Activated T-helper 1 cell treated with Interleukin-2 at 50 U/mL for 16 hours (primary cell): Measurements from ENCODE around the gene C9orf153.
"Not testable (repeated sequence)": the region's sequence is repeated elsewhere in the genome, so short reads cannot be mapped to it uniquely, and the experiment has no call there.

Source experiments
- DNase-seq: peaks from one replicate; pipeline ENCODE4 v3.0.0-alpha.2; 2020; ENCODE audit warnings: low read depth

Gene C9orf153

DNA sequence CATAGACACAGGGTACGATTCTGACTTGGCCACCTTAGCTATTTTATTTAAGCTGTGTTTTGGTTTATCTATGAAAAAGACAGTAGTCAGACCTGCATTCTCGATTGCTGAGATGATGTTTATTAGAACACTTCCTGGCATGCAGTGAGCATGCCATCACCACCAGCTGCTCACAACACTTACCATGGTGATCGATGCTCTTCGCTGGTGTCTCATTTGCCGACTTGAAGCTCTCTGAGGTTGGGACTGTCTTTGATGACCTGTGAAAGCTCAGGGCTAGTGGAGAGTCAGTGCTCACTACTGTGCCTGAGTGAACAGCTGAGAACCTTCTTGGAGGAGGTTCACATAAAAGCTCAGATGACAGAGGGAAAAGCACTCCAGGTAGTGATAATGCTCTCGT, 4.4 kb upstream of the C9orf153 start:
- no peak for DNase-seq

DNA sequence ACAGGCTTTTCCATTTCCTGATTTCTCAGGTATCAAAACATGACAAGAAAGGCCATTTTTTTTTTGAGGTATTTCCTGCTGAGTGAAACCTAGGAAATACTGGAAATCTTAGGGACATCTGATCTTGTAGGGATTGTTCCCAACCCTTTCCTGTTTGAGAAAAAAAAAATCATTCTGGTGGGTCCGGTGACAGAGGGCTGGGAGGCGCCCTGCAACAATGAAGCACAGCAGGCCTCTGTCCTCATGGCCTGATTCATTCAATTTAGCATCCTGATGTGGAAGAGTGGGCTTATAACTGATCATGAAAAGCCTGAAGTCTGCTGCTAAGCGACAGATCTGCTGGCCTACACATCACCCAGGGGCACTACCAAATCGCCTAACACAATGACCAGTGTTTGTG, 3.0 kb upstream of the C9orf153 start:
- DNase-seq, result no peak

DNA sequence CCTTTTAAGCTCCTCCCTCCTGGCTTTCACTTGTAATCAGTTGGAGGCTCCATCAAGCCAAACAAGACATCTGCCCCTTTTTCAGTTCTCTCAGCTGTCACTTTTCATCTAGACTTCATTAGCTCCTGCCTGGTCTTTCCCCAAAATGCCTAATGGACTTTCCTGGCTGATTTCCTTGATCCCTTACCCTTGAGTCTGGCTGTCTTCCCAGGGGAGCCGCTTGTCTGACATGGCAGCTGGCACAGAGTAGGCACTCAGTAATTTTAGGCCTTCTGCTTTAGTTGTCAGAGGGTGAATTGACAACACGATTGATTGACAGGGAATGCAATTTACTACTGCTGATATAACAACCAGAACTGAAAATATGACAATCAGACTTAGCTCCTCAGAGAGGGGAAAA, 2.1 kb downstream of the C9orf153 start:
- DNase-seq, result no peak

DNA sequence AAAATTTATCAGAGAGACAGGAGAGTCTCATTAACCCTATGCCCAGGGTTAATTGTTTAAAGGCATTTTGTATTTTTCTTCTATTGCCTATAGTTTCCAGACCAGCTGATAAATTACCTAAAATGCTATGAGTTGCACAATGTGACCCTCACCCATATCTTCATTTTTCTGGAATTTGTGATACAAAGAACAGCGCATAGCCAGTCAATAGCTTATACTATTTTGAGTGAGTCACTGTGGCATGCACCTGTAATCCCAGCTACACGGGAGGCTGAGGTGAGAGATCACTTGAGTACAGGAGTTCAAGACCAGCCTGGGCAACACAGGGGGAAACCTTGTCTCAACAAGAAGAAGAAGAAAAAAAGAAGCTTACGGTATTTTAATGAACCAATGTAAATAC, 2.8 kb downstream of the C9orf153 start:
- no peak for DNase-seq

DNA sequence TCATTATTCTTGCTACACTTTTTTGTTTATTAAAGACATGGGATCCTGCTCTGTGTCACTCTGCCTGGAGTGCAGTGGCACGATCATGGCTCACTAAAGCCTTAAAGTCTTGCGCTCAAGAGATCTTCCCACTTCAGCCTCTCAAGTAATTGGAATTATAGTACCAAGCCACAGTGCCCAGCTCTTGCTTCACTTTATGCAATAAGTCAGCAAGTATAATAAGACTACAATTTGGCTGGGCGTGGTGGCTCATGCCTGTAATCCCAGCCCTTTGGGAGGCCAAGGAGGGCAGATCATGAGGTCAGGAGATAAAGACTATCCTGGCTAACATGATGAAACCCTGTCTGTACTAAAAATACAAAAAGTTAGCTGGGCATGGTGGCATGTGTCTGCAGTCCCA, 5.9 kb downstream of the C9orf153 start:
- DNase-seq, result no peak

DNA sequence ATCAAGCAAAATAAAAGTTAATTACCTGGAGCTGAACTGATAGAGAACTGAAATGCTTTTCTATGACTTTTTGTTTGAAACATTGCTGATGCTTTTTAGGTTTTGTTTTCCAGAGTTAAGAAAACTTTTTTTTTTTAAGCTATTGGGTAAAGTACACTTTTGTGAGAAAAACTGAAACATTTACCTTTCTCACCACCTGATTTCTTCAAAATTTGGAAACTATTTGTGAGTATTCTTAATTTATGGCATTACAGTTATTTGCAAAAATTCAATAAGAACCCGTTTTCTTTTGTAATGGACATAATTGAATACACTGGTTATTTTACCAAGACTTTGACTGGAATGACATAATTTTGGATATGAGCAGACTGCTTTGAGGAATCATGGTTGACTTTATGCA, 6.6 kb downstream of the C9orf153 start:
- DNase-seq, result no peak

DNA sequence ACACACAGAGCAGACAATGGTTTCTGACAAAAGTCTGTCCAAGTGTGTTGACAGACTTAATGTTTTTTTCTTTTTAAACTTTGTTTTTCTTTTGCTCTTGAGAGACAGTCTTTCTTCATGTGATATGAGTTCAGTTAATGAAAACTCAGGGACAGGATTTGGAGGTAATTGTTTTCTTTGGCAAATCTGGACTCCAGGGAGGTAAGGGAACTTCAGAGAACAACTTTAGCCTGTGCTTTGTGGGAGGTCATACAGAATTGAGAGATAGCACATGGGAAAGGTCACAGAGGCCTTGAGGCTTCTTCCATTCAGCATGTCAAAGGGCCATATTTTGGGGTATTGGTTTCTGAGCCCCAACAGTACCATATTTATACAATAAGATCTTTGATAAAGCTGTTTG, 9.3 kb downstream of the C9orf153 start:
- DNase-seq, result no peak

DNA sequence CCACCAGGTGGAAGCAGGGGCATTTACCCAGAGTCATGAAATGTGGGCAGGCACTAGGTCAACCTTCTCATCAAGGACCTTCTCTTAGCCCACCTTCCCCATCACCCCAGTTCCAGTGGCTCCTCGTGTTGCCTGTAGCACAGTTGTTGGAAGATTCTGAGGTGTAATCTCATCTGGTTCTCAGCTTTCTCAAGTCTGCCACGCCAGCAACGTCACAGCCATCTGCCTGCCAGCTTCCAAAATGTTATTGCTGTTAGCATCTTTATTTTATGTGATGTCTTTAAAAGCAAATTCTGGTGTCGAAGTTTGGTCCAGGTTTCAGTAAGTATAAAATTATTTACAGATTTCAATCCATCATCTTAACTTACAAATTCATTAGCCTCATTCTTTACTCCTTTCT, 10.7 kb downstream of the C9orf153 start:
- DNase-seq, result no peak

DNA sequence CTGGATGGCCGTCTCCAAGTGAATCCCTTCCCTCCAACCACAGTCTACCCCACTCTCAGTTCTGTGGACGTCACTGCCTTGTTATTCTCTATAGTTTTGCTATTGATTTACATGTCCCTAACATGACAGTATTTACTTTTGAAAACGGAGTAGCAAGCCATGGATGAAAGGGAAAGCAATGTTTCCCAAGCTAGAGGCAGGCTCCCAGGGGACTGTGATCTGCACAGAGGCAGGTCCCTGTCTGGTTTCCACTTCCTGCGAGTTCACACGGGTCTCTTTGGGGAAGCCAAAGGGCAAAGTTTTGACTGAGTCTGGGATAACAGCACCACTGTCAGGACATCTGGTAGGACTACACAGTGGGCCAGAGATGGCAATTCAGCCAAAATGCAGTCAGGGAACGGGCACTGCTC, 12.7 kb downstream of the C9orf153 start:
- no peak for DNase-seq

DNA sequence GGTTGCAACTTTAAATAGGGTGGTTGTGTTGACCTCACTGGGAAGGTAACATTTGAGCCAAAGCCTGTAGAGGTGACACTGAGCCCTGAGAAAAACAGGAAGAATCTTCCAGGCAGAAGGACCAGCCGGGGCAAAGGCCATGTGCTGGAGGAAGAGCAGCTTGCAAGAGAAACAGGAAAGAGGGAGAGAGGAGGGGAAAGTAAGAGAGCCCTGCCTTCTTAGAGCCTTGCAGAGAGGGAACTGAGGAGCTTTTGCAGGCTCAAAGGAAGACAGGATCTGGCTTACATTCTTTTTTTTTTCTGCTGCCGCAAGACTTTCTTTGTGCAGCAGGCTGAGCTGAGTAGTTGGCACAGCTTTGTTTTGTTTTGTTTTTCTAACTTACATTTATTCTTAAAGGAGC, 17.4 kb downstream of the C9orf153 start:
- no peak for DNase-seq

DNA sequence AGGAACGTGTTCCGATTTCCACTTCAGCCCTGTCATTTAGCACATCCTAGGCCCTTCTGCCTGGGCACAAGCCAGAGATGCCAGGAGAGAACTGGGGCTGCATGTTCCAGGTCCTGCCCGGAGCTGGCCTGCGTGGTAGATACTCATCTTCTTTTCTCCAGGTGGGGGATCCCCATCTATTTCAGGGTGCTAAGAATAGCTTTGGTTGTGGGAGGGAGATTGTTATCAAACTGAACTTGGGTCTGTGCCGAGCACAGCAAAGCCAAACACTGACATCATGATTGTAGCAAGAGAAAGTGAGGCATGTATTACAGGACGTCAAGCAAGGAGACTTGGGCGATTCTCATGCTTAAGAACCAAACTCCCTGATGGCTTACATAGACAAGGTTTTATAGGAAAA, 18.2 kb downstream of the C9orf153 start:
- DNase-seq, result no peak

DNA sequence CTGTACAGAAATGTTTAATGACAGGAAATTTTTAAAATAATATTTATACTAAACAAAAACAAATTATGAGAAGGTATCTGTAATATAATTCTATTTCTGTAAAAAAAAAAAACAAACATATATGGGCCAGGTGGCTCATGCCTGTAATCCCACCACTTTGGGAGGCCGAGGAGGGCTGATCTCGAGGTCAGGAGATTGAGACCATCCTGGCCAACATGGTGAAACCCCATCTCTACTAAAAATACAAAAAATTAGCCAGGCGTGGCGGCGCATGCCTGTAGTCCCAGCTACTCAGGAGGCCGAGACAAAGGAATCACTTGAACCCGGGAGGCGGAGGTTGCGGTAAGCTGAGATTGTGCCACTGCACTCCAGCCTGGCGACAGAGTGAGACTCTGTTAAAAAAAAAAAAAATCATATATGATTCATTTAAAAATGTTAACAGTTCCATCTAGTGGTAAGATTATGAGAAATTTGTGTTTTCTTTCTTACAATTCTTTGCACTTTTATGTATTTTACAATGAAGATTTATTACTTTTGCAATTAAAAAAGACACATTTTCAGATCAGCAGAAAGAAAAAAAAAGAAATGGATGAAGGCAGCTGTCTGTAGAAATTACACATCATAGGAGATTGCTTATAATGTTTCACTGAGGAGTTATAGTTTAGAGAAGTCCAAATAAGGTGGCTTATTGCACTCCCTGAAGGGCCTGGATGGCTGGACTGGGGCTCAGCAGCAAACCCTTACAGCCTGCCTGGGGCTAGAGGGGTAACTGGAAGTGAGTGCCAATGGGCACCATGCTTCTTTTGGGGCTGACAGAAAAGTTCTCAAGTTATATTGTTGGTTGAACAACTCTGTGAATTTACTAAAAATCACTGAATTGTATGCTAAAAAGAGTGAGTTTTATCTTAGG, 20.3 kb downstream of the C9orf153 start:
- no peak for DNase-seq

DNA sequence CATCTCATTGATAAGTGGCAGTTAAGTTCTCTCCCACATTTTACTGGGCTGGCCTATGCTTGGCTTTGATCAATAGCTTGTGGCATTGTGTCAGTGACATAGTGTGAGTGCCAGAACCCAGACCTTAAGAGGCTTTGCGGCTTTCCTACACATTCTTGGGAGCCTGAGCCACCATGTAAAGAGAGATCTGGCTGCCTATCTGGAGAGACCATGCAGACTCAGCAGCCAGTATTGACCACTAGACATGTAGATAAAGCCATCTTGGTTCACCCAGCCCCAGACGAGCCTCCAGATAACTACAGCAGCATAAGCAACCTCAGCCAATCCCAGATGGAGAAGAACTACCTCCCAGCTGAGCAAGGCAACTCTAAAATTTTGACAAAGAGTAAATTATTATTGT, 28.6 kb downstream of the C9orf153 start:
- DNase-seq, result no peak

DNA sequence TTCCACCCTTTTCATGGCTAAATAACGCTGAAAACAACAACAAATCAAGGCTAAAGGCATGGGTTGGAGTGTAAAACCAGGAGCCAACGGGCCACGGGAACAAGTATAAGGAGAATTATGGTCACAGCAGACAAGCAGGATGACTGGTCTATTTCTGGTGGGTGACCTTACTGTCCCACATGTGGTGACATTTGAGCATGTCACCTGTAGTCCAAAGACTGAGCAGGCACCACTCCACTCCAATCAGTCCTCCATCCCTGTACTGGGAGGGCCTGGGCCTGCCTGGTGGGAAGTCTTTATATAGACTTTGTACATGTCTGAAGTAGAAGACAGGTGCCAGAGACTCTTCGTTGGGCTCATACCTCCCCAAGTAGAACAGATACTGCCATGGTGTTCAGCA, 36.8 kb downstream of the C9orf153 start:
- no peak for DNase-seq

DNA sequence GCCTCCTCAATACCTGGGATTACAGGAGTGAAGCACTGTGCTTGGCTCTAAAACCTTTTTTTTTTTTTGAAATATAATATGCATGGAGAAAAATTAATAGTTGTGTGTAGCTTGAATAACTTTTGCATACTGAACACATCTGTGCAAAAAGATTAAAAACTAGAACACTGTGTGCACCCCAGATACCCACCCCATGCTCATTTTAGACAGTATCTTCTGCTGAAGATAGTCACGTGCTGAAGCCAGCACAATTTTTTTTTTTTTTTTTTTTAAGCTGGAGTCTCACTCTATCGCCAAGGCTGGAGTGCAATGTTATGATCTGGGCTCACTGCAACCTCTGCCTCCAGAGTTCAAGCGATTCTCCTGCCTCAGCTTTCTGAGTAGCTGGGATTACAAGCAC, 39.9 kb downstream of the C9orf153 start:
- no peak for DNase-seq

DNA sequence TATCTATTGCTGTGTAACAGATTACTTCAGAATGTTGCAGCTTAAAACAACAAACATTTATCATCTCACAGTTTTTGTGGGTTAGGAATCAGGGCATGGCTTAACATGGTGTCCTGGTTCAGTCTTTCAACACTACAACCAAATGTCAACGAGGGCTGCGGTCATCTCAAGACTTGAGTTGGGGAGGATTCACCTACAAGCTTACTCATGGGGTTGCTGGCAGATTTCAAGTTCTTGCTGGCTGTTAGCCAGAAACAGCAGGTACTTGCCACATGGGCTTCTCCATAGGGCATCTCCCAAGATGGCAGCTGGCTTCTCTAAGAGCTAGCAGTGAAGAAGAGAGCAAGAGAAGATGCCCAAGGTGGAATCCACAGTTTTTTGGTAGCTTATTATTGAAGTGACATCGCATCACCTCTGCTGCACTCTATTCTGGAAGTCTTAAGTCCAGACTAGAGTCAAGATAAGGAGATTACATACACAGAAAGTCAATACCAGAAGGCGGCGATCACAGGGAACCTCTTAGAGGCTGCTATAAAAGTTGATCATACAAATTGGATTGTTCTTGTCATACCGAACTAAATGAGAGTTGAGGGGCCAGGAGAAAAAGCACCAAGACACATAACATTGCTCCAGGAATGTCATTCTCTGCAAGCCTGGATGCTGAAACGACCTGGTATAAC, 42.2 kb downstream of the C9orf153 start:
- DNase-seq, result no peak

DNA sequence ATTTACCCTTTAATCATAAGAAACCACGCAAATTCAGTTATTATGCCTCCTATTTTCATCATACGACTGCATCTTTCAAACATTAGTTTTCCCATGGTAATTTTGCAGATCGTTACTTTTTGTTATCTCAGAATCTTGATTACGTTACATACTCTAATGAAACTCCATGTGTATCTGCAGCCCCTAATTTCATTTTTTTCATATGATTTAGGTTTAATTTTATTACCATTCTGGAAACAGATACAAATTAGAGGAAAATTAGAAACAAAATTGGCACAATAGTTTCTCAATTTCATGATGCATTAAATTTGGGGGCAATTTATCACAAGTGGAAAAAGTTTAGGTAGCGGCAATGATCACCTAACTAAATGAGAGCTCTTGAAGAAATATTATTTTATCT, 52.3 kb downstream of the C9orf153 start:
- no peak for DNase-seq

DNA sequence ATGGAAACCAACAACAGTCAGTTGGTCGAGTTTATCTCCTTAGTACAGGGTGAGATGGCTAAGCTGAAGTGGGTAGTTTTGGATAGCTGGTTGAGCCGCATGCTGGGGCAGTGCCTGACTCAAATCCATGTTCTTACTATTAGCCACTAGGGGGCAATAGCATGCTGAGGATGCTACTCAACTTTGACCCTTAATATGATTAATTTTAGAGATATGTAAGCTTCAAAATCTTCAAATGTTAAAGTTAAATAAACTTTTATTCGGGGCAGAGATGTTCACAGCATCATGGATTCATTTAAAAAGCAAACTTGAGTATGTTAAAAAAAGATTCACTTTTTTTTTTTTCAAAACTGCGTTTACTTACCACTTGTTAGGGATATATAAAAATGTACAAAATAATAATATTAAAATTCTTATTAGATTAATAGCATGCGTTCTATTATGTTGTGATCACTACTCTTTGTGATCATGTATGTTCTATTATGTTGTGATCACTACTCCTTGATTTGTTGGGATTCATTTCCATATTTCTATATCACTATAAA, 57.0 kb downstream of the C9orf153 start:
- no peak for DNase-seq

DNA sequence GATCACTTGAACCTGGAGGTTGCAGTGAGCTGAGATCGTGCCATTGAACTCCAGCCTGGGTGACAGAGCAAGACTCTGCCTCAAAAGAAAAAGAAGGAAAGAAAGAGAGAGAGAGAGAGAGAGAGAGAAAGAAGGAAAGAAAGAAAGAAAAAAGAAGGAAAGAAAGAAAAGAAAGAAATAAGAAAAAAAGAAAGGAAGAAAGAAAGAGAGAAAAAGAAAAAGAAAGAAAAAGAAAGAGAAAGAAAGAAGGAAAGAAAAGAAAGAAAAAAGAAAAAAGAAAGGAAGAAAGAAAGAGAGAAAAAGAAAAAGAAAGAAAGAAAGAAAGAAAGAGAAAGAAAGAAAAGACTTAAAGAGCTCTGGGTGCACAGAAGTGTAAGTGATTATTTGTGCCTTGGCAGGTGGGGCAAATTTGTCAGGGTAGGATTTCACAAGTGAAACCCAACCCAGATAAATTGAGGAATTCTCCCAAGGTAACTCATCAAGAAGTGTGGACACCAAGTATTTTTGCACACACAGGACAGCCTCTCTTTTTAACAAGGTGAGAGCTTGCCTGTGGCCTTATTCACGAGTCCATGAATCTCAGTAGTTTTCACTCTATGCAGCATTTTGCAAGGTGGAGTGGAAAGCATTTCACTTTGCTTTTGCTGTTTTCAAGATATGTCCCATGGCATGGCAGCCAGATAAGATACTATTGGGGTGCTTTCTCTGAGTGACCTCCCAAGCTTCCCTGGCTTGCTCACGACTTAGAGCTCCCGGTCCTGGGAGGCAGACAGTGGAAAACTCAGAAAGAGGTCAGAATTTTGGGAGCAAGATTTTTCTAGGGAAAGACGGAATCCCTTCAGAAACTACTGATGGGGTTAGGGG, 57.8 kb downstream of the C9orf153 start:
- no peak for DNase-seq

DNA sequence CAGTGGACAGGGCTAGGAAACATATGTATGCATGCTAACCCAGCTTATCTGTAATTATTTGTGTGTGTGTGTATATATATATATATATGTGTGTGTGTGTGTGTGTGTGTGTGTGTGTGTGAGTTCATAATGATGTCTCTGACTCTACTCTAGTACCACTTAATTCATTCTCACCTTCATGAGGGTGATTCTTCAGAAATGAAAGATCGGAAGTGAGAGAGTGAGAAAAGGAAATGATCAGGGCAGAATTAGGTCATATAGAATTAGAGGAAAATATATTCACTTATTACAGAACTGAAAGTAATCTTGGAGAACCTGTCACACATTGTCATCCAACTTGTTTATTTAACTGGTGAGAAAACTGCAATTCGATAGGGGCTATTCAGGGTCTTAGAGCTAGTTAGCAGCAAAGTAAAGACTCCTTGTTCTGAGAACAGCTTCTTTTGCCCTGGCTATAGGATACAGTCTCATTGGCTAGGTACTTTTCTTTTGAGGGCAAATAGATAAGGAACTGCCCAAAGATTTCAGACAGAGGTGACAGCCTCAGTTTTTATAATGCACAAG, 58.8 kb downstream of the C9orf153 start:
- DNase-seq, result no peak

DNA sequence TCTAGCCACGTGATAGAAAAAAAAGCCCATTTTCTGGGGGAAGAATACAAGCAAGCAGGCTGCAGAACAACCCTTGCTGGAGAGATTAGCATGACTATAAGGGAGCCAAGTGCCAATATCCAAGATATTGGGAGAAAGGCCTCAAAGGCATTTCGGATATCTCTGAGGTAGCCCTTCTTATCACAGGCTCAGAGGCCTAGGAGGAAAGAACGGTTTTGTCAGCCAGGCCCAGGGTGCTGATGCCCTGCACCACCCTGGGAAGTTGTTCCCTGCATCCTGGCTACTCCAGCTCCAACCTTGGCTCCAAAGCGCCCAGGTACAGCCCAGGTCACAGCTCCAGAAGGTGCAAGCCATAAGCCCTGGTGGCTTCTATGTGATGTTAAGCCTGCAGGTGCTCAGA, 66.4 kb downstream of the C9orf153 start:
- DNase-seq, result no peak

DNA sequence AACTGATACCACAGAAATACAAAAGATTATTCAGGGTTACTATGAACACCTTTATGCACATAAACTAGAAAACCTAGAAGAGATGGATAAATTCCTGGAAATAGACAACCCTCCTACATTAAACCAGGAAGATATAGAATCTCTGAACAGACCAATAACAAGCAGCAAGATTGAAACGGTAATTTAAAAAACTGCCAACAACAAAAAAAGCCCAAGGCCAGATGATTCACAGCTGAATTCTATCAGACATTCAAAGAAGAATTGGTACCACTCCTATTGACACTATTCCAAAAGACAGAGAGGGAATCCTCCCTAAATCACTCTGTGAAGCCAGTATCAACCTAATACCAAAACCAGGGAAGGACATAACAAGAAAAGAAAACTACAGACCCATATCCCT, 68.8 kb downstream of the C9orf153 start:
- not testable (repeated sequence) for DNase-seq
